Ascending aorta (tissue), 2 donors: ENCODE measurements around the gene HTT. TPM values are rescaled to one million over a fixed set of nuclear protein-coding genes. Genes with fewer than 3 reads are reported as not detected.

Experiments
- DNase-seq, 2 donors: peaks; one replicate each; pipeline ENCODE4 v3.0.0-alpha.2; 2019; ENCODE audit warnings: low spot score in 2 of 2
- H3K27ac ChIP-seq, 2 donors: fragments of 200-600 bp; sonication (generic); one replicate each; pipeline ENCODE4 v1.5.1; 2016 to 2017; ENCODE audit warnings: mild to moderate bottlenecking in 1 of 2
- H3K27me3 ChIP-seq: fragments of 200-600 bp; sonication (generic); one replicate; pipeline ENCODE4 v1.5.1; 2017
- H3K36me3 ChIP-seq, 2 donors: fragments of 200-600 bp; sonication (generic); one replicate each; pipeline ENCODE4 v1.5.1; 2016
- H3K4me1 ChIP-seq, 2 donors: fragments of 200-600 bp; sonication (generic); one replicate each; pipeline ENCODE4 v1.5.1; 2016 to 2017; ENCODE audit warnings: mild to moderate bottlenecking in 1 of 2
- H3K4me3 ChIP-seq, 2 donors: fragments of 200-600 bp; sonication (generic); one replicate each; pipeline ENCODE4 v1.5.1; 2016 to 2017; ENCODE audit warnings: mild to moderate bottlenecking in 1 of 2
- H3K9me3 ChIP-seq, 2 donors: fragments of 200-600 bp; sonication (generic); one replicate each; pipeline ENCODE4 v1.5.1; 2016
- intact Hi-C: fragments of 100-400 bp; cut with DNase I; formaldehyde crosslinking; loops from one replicate; pipeline ENCODE4 v1.15.1; 2023
- total RNA-seq: library from RNA; depleted of rRNA; stranded (reverse); fragments of >200 nt; gene quantifications from one replicate; pipeline ENCODE4 v1.1.0, GENCODE V29; 2016
- TF ChIP-seq, protein P1 (sequence below), 3 experiments: fragments of 200-600 bp in 2 of 3; fragments of 450-650 bp in 1 of 3; sonication (generic) in 2 of 3; IDR thresholded peaks; one replicate each; pipeline ENCODE4 v1.5.1; 2016 to 2019; ENCODE audit warnings: antibody characterized with exemption in 3 of 3, mild to moderate bottlenecking in 1 of 3, moderate library complexity in 1 of 3

HTT gene
- total RNA-seq, 1 donor from 2014 or later, result 23.7 TPM

DNA sequence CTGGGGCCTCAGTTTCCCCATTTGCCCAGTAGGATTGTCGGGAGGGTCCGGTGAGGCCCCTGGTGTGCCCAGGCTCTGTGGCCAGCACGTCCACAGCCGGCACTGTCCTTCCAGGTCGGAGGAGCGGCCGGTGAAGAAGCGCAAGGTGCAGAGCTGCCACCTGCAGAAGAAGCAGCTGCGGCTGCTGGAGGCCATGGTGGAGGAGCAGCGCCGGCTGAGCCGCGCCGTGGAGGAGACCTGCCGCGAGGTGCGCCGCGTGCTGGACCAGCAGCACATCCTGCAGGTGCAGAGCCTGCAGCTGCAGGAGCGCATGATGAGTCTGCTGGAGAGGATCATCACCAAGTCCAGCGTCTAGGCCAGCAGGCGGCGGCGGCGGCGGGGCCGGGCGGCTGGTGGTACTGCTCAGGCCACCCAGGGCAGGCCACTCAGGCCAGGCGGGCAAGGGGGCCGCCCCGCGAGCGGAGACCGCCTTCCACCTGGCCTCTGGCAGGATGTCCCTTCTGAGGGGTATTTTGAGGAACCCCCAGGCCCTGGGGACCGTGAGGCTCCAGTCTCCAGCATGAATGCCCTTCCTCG lies 181.2 kb downstream of the HTT start:
- Histone ChIP-seq H3K4me1 (no peaks in the 10 kb centered on the region), H3K27ac (no peak overlapping the region), H3K4me3 (no peak overlapping the region), H3K9me3 (no peaks in the 10 kb centered on the region), H3K36me3 (peaks cover 0 to 8% of the 10 kb centered on the region in 2 donors), H3K27me3 (no peaks in the 10 kb centered on the region)
- intact Hi-C loops, result no loop called here
- DNase-seq, result peak in 1 of 2 donors; percentile 37
- TF ChIP-seq, protein P1, sequence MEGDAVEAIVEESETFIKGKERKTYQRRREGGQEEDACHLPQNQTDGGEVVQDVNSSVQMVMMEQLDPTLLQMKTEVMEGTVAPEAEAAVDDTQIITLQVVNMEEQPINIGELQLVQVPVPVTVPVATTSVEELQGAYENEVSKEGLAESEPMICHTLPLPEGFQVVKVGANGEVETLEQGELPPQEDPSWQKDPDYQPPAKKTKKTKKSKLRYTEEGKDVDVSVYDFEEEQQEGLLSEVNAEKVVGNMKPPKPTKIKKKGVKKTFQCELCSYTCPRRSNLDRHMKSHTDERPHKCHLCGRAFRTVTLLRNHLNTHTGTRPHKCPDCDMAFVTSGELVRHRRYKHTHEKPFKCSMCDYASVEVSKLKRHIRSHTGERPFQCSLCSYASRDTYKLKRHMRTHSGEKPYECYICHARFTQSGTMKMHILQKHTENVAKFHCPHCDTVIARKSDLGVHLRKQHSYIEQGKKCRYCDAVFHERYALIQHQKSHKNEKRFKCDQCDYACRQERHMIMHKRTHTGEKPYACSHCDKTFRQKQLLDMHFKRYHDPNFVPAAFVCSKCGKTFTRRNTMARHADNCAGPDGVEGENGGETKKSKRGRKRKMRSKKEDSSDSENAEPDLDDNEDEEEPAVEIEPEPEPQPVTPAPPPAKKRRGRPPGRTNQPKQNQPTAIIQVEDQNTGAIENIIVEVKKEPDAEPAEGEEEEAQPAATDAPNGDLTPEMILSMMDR (IDR thresholded peaks at IDR 0.05), result no peak

DNA sequence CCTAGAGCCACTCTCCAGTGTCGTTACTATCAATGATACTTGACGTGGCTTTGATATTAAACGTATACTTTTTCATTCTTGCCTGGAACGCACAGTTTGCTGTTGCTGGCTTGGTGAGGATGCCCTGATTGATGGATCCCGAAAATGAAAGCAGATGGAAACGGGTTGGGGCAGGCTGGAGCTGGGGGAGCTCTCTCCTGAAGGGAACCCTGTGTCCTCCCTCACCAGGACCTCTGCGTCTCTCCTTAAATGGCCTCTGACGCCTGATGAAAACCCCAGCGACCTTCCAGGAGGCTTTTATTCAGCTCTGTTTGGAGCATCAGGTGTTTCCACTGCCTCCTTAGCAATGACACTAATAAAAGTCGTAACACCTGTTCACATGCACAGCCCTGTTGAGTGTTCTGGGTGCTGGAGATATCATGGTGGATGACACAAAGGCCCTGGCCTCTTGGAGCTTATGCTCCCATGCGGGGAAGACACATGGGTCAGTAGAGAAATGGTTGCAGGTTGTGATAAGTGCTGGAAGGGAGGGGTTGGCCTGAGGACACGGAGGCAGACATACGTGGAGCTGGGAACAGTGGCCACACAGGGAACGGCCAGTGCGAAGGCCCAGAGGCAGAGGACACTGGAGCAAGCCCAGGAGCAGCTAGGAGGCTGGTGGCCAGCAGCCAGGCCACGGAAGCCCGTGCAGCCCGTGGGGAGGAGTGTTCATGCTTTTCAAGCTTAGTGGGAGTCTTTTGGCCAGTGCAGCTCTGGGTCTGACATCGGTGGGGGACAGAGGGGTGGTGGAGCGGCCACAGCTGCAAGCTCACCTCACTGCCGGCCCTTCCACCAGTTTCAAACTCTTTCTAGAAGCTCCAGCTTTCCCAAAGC lies 182.0 kb downstream of the HTT start:
- no peak for DNase-seq
- Histone ChIP-seq H3K4me3 (no peak overlapping the region), H3K36me3 (peaks cover 0 to 8% of the 10 kb centered on the region in 2 donors), H3K4me1 (no peaks in the 10 kb centered on the region), H3K9me3 (no peaks in the 10 kb centered on the region), H3K27me3 (no peaks in the 10 kb centered on the region), H3K27ac (no peak overlapping the region)
- intact Hi-C loops, result no loop called here
- TF ChIP-seq, protein P1 (IDR thresholded peaks at IDR 0.05), result no peak

DNA sequence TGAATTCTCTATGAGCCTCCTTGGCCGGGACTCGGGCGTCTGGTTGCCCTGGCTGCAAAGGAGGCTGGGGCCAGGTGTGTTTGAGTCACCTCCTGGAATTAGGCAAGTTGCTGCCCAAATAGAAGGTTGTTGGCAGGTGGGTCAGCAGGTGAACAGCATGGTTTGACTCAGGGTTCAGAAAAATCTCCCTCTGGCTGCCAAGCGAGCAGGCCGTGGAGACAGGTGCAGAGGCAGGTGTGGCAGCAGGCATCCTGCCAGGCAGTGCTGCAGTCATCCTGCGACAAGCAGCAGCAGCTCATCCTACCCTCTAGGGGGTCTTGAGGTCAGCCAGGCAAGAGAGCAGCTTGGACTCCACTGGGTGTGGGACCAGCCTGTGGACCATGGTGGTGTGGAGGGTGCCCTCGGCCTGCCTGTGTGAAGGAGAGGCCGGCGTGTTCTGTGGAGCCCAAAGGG lies 182.6 kb downstream of the HTT start:
- DNase-seq, result no peak

DNA sequence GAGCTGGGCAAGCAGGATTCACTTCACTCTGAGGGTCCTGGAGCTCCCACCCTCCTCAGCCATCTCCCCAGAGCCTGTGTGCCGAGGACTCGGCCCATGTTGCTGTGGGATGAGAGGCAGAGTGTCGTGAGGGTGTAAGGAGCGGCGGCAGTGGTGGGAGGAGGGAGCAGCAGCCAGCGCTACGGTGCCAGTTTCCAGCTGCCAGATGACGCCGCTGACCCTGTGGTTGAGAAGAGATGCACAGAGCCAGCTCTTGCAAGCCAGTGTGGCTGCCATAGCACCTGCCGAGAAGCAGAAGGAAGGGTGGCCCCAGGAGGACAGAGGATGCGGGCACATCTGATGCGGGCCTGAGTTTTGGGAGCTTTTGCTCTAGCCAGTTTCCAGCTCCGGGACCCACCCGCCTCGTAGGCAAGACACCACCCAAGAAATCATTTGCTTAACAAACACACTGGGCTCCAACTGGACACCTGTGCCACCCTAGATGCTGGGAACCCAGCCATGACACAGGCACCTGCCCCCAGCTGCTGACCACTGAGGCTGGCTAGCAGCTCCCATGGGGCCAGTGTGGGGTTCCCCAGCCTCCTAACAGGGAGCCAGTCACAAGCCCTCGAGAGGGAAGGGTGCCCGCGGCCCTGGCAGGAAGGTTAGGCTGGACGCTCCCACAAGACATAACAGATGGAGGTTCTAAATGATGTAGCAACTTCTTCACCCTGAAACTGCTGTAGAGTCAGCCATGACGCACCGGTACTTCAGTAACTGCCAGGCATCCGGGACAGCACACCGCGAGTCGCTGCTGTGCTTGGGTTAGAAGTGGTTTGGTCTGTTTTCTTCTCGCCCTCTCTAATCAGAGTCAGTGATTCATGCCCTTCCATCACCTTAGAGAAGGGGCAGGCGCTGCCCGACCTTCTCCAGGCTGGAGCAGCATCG lies 183.3 kb downstream of the HTT start:
- H3K4me3 ChIP-seq, result no peak overlapping the region
- H3K36me3 ChIP-seq, result peaks cover 0 to 8% of the 10 kb centered on the region in 2 donors
- H3K27ac ChIP-seq, result no peak overlapping the region
- peak in 1 of 2 donors; percentile 60 for DNase-seq
- H3K4me1 ChIP-seq, result no peaks in the 10 kb centered on the region
- intact Hi-C loops, result no loop called here
- no peaks in the 10 kb centered on the region for H3K27me3 ChIP-seq
- H3K9me3 ChIP-seq, result no peaks in the 10 kb centered on the region
- TF ChIP-seq, protein P1 (IDR thresholded peaks at IDR 0.05), result no peak

More for the DNA sequence above, 182.6 kb downstream of the HTT start:
- no peak overlapping the region for H3K27ac ChIP-seq
- no peaks in the 10 kb centered on the region for H3K27me3 ChIP-seq
- TF ChIP-seq, protein P1 (IDR thresholded peaks at IDR 0.05), result no peak
- no peak overlapping the region for H3K4me3 ChIP-seq
- intact Hi-C loops, result no loop called here
- H3K36me3 ChIP-seq, result peaks cover 0 to 8% of the 10 kb centered on the region in 2 donors
- no peaks in the 10 kb centered on the region for H3K4me1 ChIP-seq
- no peaks in the 10 kb centered on the region for H3K9me3 ChIP-seq

DNA sequence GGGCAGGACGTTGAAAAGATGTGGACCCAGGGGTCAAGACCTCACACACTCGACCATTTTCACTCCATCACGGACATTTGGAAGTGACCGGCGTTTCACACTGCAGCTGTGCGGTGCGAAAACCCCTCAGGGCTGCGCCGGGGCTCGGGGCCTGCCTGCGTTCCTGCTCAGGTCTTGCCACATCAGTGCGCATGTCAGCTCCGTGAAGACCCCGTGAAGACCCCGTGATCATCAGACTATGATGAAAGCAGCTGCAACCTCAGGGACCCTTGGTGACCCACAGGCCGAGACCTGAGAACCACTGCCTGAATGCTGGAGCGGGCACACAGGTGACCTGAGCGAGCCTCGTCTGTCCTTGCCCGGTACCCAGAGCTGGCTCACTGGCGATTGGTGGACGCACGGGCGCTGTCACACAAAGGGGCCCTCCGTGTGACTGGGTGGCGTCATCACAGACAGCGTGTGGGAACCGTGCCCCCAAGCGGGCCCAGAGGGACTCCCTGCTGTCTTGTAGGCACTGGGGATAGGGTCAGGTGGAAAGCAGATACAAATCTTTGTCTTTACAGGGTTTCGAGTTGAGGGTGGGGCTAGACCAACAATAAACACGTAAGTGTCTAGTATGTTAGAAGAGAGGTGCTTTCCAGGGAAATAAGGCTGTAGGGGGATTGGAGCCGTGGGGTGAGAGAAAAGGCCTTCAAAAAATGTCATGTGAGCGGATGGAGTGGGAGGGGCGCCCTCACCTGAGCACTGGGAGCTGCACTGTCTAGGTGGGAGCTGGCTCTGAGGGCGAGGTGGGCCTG lies 187.1 kb downstream of the HTT start:
- intact Hi-C loops, result no loop called here
- TF ChIP-seq, protein P1 (IDR thresholded peaks at IDR 0.05), result no peak
- no peaks in the 10 kb centered on the region for H3K36me3 ChIP-seq
- no peaks in the 10 kb centered on the region for H3K27me3 ChIP-seq
- DNase-seq, result no peak
- H3K4me3 ChIP-seq, result no peak overlapping the region
- H3K4me1 ChIP-seq, result no peaks in the 10 kb centered on the region
- H3K27ac ChIP-seq, result no peak overlapping the region
- H3K9me3 ChIP-seq, result no peaks in the 10 kb centered on the region
